ENCODE data around the gene PFN3.

The PFN3 gene

GRCh38 chr5:177357459-177358351 is 42.8 kb downstream of the PFN3 start, which contains the start of gene RGS14:
Gene RGS14, plus strand, starts transcription at chr5:177357924. Its CDS starts 101 bp downstream, at chr5:177358025.
- DNase-seq = peak; percentile 11

- no peak for DNase-seq
Measured at GRCh38 chr5:177357146-177357458, 43.4 kb downstream of the PFN3 start.

- DNase-seq = no peak
Measured at GRCh38 chr5:177356746-177357145, 43.7 kb downstream of the PFN3 start.

GRCh38 chr5:177355868-177356168 is 44.6 kb downstream of the PFN3 start:
- no peak for DNase-seq

- no peak for DNase-seq
Measured at GRCh38 chr5:177355162-177355867, 45.1 kb downstream of the PFN3 start.

- no peak for DNase-seq
Measured at GRCh38 chr5:177354711-177355110, 45.8 kb downstream of the PFN3 start.

GRCh38 chr5:177354256-177354655 is 46.2 kb downstream of the PFN3 start:
- no peak for DNase-seq

GRCh38 chr5:177353093-177353492 is 47.4 kb downstream of the PFN3 start:
- DNase-seq = no peak

GRCh38 chr5:177351392-177352329 is 48.8 kb downstream of the PFN3 start, which contains the start of gene LMAN2:
Gene LMAN2, minus strand, starts transcription at chr5:177351668. Its CDS starts 21 bp downstream, at chr5:177351647.
- DNase-seq = peak; percentile 78

- no peak for DNase-seq
Measured at GRCh38 chr5:177350776-177351391, 49.6 kb downstream of the PFN3 start.

Data from NCI-H2171 (cell line).